ENCODE data around the gene FHL1.
"Not testable (repeated sequence)": the region's sequence is repeated elsewhere in the genome, so short reads cannot be mapped to it uniquely, and the experiment has no call there.

The FHL1 gene

GRCh38 chrX:136147315-136147901 lies at the start of gene FHL1:
Gene FHL1, plus strand, starts transcription at chrX:136147533.
- peak; percentile 31 for DNase-seq

- no peak for DNase-seq
Observed at GRCh38 chrX:136097871-136098805, 49.2 kb upstream of the FHL1 start.

- DNase-seq, result no peak
Observed at GRCh38 chrX:136104936-136105335, 42.4 kb upstream of the FHL1 start.

- no peak for DNase-seq
Observed at GRCh38 chrX:136106920-136107528, 40.3 kb upstream of the FHL1 start.

- not testable (repeated sequence) for DNase-seq
Observed at GRCh38 chrX:136108905-136109304, 38.4 kb upstream of the FHL1 start.

- no peak for DNase-seq
Observed at GRCh38 chrX:136112286-136112685, 35.0 kb upstream of the FHL1 start.

- no peak for DNase-seq
Observed at GRCh38 chrX:136112778-136113177, 34.6 kb upstream of the FHL1 start.

GRCh38 chrX:136115126-136115903 lies 32.0 kb upstream of the FHL1 start:
- DNase-seq, result no peak

- no peak for DNase-seq
Observed at GRCh38 chrX:136115904-136116297, 31.4 kb upstream of the FHL1 start.

- DNase-seq, result no peak
Observed at GRCh38 chrX:136121788-136122187, 25.5 kb upstream of the FHL1 start.

GRCh38 chrX:136122207-136122606 lies 25.1 kb upstream of the FHL1 start:
- no peak for DNase-seq

GRCh38 chrX:136125106-136125505 lies 22.2 kb upstream of the FHL1 start:
- no peak for DNase-seq

GRCh38 chrX:136126371-136126770 lies 21.0 kb upstream of the FHL1 start:
- no peak for DNase-seq

GRCh38 chrX:136126872-136127406 lies 20.4 kb upstream of the FHL1 start:
- no peak for DNase-seq

- no peak for DNase-seq
Observed at GRCh38 chrX:136128743-136129142, 18.6 kb upstream of the FHL1 start.

- no peak for DNase-seq
Observed at GRCh38 chrX:136130931-136131833, 16.2 kb upstream of the FHL1 start.

GRCh38 chrX:136138939-136139338 lies 8.4 kb upstream of the FHL1 start:
- DNase-seq, result no peak

- DNase-seq, result no peak
Observed at GRCh38 chrX:136141569-136141968, 5.8 kb upstream of the FHL1 start.

GRCh38 chrX:136142592-136142991 lies 4.7 kb upstream of the FHL1 start:
- DNase-seq, result no peak

GRCh38 chrX:136143711-136144110 lies 3.6 kb upstream of the FHL1 start:
- DNase-seq, result no peak

- no peak for DNase-seq
Observed at GRCh38 chrX:136146614-136147314, 569 bp upstream of the FHL1 start.
